NCI-H82 treated with DMSO at 0.1 percent for 48 hours (cell line): ENCODE data around the gene HOXD3.
A peak's percentile ranks its signal among the peaks of the same experiment; 100 is the strongest.

Source experiments
- DNase-seq: peaks from one replicate; lab custom pipeline; 2025; ENCODE audit not compliant: unreplicated experiment; lab: John Stamatoyannopoulos, UW

Gene HOXD3

GRCh38 chr2:176156807-176157498 is at the start of gene HOXD3:
HOXD3 (plus strand) TSS chr2:176157307; CDS start chr2:176169115, 11,808 bp downstream.
- no peak for DNase-seq

- DNase-seq = no peak
These were observed 49.4 kb upstream of the HOXD3 start for GRCh38 chr2:176107731-176108181.

- DNase-seq = no peak
These were observed 47.8 kb upstream of the HOXD3 start for GRCh38 chr2:176109192-176109901.

- no peak for DNase-seq
These were observed 47.2 kb upstream of the HOXD3 start for GRCh38 chr2:176109946-176110345.

- DNase-seq = no peak
These were observed 46.4 kb upstream of the HOXD3 start for GRCh38 chr2:176110415-176111308.

GRCh38 chr2:176111309-176111663 is 45.8 kb upstream of the HOXD3 start:
- DNase-seq = peak; percentile 72

- no peak for DNase-seq
These were observed 45.2 kb upstream of the HOXD3 start for GRCh38 chr2:176111846-176112374.

- DNase-seq = no peak
These were observed 44.5 kb upstream of the HOXD3 start for GRCh38 chr2:176112375-176113302.

GRCh38 chr2:176114120-176114929 is 42.8 kb upstream of the HOXD3 start:
- no peak for DNase-seq

GRCh38 chr2:176114930-176115625 is 42.0 kb upstream of the HOXD3 start:
- no peak for DNase-seq

GRCh38 chr2:176115883-176116813 is 41.0 kb upstream of the HOXD3 start, which contains the start of gene HOXD10:
HOXD10 (plus strand) TSS chr2:176116778; CDS start chr2:176116834, 56 bp downstream.
- no peak for DNase-seq

- DNase-seq = no peak
These were observed 39.8 kb upstream of the HOXD3 start for GRCh38 chr2:176117162-176117822.

- DNase-seq = no peak
These were observed 39.2 kb upstream of the HOXD3 start for GRCh38 chr2:176117823-176118371.

GRCh38 chr2:176118601-176119339 is 38.3 kb upstream of the HOXD3 start:
- peak; percentile 68 for DNase-seq

- DNase-seq = no peak
These were observed 36.5 kb upstream of the HOXD3 start for GRCh38 chr2:176120364-176121189.
